GM21825 (cell line): Measurements from ENCODE around the gene SCARB2.

Experiments used
- ATAC-seq: cut with Tn5 transposase; IDR thresholded peaks from one replicate; pipeline ENCODE4 v1.9.1; 2021; ENCODE audit warnings: mild to moderate bottlenecking, moderate library complexity; ENCODE audit not compliant: unreplicated experiment

Gene SCARB2

GRCh38 chr4:76200771-76201231 lies 12.8 kb downstream of the SCARB2 start:
- no peak for ATAC-seq

GRCh38 chr4:76199664-76200211 lies 13.9 kb downstream of the SCARB2 start:
- peak; percentile 91 for ATAC-seq

- ATAC-seq: peak; percentile 43
Observed at GRCh38 chr4:76198411-76199237, 15.0 kb downstream of the SCARB2 start.

GRCh38 chr4:76197971-76198410 lies 15.6 kb downstream of the SCARB2 start:
- ATAC-seq: peak; percentile 16

- no peak for ATAC-seq
Observed at GRCh38 chr4:76197031-76197743, 16.4 kb downstream of the SCARB2 start.

DNA sequence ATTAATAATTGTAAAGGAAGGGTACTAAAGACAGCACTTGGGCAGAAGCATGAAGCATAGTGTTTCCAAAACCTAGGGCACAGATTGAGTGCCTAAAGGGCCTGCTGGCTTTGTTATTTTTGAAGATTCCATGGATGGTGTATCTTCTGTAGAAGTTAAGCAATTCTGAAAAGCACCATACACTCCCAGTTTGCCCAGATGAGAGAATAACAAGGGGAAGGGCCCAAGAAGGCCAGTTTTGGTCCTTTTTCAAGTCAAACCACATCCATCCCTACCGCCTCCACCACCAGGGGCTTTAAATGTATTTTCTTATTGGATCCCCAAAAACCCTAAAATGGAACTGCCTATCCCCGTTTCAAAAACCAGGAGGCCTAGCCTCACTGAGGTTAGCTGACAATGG lies 17.2 kb downstream of the SCARB2 start:
- ATAC-seq: no peak

DNA sequence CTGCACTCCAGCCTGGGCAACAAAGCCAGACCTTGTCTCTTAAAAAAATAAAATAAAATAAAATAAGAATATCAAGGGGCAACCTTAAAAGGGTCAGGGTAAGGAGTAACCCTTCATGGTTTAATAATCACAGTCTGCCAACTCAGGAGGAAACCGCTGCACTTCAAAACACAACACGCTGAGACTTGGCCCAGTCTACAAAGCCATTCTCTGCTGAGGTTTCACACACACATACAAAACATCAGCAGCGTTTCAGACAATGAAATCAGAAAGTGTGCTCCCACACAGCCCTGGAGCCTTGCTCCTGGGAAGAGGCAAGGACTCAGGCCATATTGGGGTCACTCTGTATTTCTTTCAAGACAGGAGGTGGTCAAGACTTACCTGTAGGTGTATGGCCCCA lies 18.3 kb downstream of the SCARB2 start:
- no peak for ATAC-seq

GRCh38 chr4:76194325-76194724 lies 19.3 kb downstream of the SCARB2 start:
- ATAC-seq: no peak

GRCh38 chr4:76192236-76192635 lies 21.4 kb downstream of the SCARB2 start:
- ATAC-seq: no peak

- ATAC-seq: no peak
Observed at GRCh38 chr4:76188557-76188956, 25.1 kb downstream of the SCARB2 start.

DNA sequence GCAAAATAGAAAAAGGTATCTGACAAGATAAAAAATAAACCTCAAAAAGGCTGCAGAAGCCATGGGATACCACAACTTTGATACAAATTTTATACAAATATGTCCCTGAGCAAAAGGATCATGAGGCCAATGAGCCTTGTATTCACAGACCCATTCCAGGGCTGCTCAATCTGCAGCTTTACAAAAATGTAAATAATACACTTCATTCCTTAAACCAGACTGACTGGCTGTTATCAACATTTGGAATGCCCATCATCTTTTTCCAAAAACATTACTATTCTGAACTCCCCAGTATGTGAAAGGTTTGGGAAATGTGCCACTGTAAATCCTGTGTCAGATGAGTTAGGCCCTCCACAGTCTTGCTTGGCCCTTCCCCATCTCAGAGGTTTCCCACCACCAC lies 25.5 kb downstream of the SCARB2 start:
- ATAC-seq: no peak

- ATAC-seq: no peak
Observed at GRCh38 chr4:76187152-76187551, 26.5 kb downstream of the SCARB2 start.

DNA sequence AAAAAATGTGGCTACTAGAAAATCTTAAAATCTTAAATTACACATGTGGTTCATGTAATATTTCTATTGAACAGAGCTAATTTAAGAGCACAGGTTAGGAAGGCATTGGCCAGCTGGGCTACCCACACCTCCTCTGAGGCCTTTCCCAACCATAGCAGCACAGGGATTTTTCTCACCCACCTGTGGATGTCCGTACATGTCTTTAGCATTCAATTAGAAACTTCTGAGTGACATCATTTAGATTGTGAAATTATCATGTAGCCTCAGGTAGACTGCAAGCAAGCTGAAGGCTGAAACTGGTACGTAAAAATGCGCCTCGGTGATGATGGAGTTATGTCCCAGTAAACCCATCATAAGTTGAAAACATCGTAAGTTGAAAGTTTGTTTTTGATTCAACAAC lies 31.2 kb downstream of the SCARB2 start:
- no peak for ATAC-seq

GRCh38 chr4:76179398-76180318 lies 34.0 kb downstream of the SCARB2 start:
- peak; percentile 84 for ATAC-seq

GRCh38 chr4:76178296-76178695 lies 35.3 kb downstream of the SCARB2 start:
- no peak for ATAC-seq

DNA sequence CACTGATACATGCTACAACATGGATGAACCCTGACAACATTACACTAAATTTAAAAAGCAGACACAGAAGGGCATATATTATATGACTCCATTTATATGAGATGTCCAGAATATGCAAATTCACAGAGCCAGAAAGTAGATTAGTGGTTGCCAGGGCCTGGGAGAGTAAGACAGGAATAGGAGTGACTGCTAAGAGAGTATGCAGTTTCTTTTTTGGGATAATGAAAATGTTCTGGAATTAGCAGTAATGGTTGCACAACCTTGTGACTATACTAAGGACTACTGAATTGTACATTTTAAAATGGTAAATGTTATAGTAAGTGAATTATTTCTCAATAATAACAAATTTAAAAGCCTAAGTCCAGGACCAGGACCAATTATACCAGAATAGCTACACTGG lies 35.9 kb downstream of the SCARB2 start:
- no peak for ATAC-seq

- ATAC-seq: no peak
Observed at GRCh38 chr4:76175336-76175735, 38.3 kb downstream of the SCARB2 start.

DNA sequence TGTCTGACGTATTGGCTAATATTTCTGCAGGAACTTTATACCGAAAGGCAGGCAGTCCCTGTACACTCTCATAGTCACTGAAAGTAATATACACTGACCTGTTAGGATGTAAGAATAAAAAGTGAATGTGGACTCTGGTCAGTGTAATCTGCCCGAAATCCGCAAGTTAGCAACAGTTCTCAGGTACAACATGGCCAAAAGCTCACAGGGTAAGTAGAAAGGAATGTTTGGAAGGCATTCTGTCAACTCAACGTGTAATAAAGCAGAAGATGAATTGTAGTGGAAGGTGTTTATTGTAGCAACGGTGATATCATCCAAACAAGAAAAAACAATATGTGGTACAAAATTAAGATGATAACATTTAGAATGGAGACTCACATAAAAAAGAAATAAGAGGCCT lies 39.4 kb downstream of the SCARB2 start:
- ATAC-seq: no peak

- no peak for ATAC-seq
Observed at GRCh38 chr4:76168688-76169087, 44.9 kb downstream of the SCARB2 start.

GRCh38 chr4:76166480-76166879 lies 47.1 kb downstream of the SCARB2 start:
- no peak for ATAC-seq

GRCh38 chr4:76160355-76160754 lies 53.3 kb downstream of the SCARB2 start:
- no peak for ATAC-seq
